Lung (tissue), 12 donors: ENCODE measurements around the gene NSMCE3. TPM values are rescaled to one million over a fixed set of nuclear protein-coding genes. Genes with fewer than 3 reads are reported as not detected.

Source experiments
- ATAC-seq: fragments of 200-7000 bp; cut with Tn5 transposase; one replicate; pipeline ENCODE4 v1.9.1; 2020; ENCODE audit warnings: moderate number of reproducible peaks; ENCODE audit not compliant: insufficient read depth, low FRiP score
- DNase-seq, 3 donors: peaks; one replicate each; pipeline ENCODE4 v3.0.0-alpha.2; 2013 to 2017
- H3K27ac ChIP-seq, 2 donors: one replicate each; pipeline ENCODE4 v1.5.1; 2013; ENCODE audit warnings: mild to moderate bottlenecking in 2 of 2, moderate library complexity in 2 of 2, control low read depth in 1 of 2, inconsistent platforms in 1 of 2, low read depth in 1 of 2, low read length in 1 of 2
- H3K27me3 ChIP-seq, 3 donors: one replicate each; pipeline ENCODE4 v1.5.1; 2013; ENCODE audit warnings: low read length in 2 of 3; ENCODE audit not compliant: control insufficient read depth in 3 of 3, insufficient read depth in 3 of 3
- H3K36me3 ChIP-seq, 4 donors: one replicate each; pipeline ENCODE4 v1.5.1; 2013; ENCODE audit warnings: low read length in 4 of 4, mild to moderate bottlenecking in 1 of 4, moderate library complexity in 1 of 4; ENCODE audit not compliant: control insufficient read depth in 4 of 4, insufficient read depth in 4 of 4
- H3K4me1 ChIP-seq, 5 donors: one replicate each; pipeline ENCODE4 v1.5.1; 2013; ENCODE audit warnings: low read length in 5 of 5, mild to moderate bottlenecking in 2 of 5, moderate library complexity in 1 of 5; ENCODE audit not compliant: control insufficient read depth in 5 of 5, insufficient read depth in 5 of 5
- H3K4me3 ChIP-seq: one replicate; pipeline ENCODE4 v1.5.1; 2013; ENCODE audit warnings: mild to moderate bottlenecking, control low read depth, moderate library complexity
- H3K9ac ChIP-seq, 2 donors: one replicate each; pipeline ENCODE4 v1.5.1; 2013; ENCODE audit warnings: low read length in 2 of 2, control low read depth in 1 of 2; ENCODE audit not compliant: insufficient read depth in 1 of 2
- H3K9me3 ChIP-seq, 4 donors: one replicate each; pipeline ENCODE4 v1.5.1; 2013; ENCODE audit warnings: low read length in 3 of 4, mild to moderate bottlenecking in 1 of 4, moderate library complexity in 1 of 4; ENCODE audit not compliant: control insufficient read depth in 4 of 4, insufficient read depth in 3 of 4
- CTCF ChIP-seq: IDR thresholded peaks from 2 replicates; pipeline ENCODE4 v1.5.1; 2012; ENCODE audit warnings: mild to moderate bottlenecking; ENCODE audit errors: control extremely low read depth, extremely low read depth
- WGBS, 2 donors: extraction: QIAGEN DNeasy Blood & Tissue Kit; methylation state at CpG; one replicate each; pipeline ENCODE4 v1.1.7; 2013; 5-methylcytosine and 5-hydroxymethylcytosine counted together
- polyA plus RNA-seq, 2 donors: library from polyadenylated mRNA; stranded (reverse); fragments of 200-250 nt; gene quantifications; one replicate each; pipeline ENCODE4 v1.2.1, GENCODE V29; 2013
- total RNA-seq, 2 donors: library from RNA; depleted of rRNA in 1 of 2; stranded (reverse); fragments of >200 nt in 1 of 2; gene quantifications; one replicate each; pipeline ENCODE4 v1.2.1, GENCODE V29; 2014 to 2021
- donor health status: control.
- donor health status: control.
- donor health status: Bipolar disorder and iron deficiency.
- donor health status: healthy.
- donor health status: DM: yes; HTN: yes; CAD: no.

The NSMCE3 gene
- total and polyA plus RNA-seq, 4 donors: 4.8 to 11.4 (median 6.0) TPM

DNA sequence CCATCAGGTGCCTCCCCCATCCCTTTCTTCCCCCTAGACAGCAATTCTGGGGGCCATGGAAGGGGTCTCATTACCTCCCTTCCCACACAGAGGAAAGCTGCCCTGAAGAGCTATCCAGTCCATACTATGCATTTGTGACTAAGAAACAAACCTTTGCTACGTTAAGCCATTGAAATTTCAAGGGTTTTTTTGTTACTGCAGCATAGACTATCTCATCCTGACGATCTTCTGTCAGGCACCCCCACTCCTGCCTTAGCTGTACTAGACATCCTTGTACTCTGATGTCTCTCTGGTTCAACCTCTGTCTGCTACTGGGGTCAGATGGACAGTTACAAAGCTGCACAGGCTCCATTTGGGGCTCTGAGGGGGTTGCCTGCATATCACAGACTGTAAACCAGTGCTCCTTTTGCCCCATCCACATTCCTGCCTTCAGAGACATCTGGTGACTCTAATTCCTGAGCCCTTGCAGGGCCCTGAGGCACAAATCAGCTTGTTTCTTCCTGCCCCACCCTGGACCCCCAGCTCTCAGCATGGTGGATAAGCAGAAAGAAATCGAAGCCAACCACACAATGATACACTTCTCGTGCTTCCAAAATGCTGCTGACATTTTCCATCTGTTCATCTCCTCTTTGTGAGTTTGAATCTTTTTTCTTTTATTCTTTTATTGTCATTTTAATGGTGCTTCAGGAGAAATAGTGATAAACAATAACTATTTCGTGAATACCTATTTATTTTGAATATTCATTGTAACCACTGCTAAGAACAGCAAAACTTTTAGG, 21.6 kb upstream of the NSMCE3 start:
- no peak for TF ChIP-seq CTCF
- no peak overlapping the region for H3K27ac ChIP-seq
- H3K27me3 ChIP-seq: no peaks in the 10 kb centered on the region
- H3K4me1 ChIP-seq: peaks cover 0 to 31% (median 4%) of the 10 kb centered on the region in 5 donors
- peaks cover 0 to 3% (median 0%) of the 10 kb centered on the region in 4 donors for H3K9me3 ChIP-seq
- DNase-seq (peak; percentile 40 to 83 (median 72)), ATAC-seq (no peak)
- WGBS, 2 donors: 82 to 88% methylated on average over 5 of the region's 5 CpGs
- no peak overlapping the region for H3K4me3 ChIP-seq
- H3K36me3 ChIP-seq: no peaks in the 10 kb centered on the region
- no peak overlapping the region for H3K9ac ChIP-seq

- H3K9me3 ChIP-seq: peaks cover 0 to 3% (median 0%) of the 10 kb centered on the region in 4 donors
- peaks cover 0 to 18% (median 4%) of the 10 kb centered on the region in 5 donors for H3K4me1 ChIP-seq
- no peak overlapping the region for H3K4me3 ChIP-seq
- DNase-seq (no peak), ATAC-seq (no peak)
- no peak overlapping the region for H3K9ac ChIP-seq
- WGBS, 2 donors: 89 to 91% methylated on average over 3 of the region's 3 CpGs
- no peaks in the 10 kb centered on the region for H3K36me3 ChIP-seq
- H3K27me3 ChIP-seq: no peaks in the 10 kb centered on the region
- TF ChIP-seq CTCF: no peak
- no peak overlapping the region for H3K27ac ChIP-seq
Observed at GRCh38 chr15:29289173-29289572, 19.6 kb upstream of the NSMCE3 start.

DNA sequence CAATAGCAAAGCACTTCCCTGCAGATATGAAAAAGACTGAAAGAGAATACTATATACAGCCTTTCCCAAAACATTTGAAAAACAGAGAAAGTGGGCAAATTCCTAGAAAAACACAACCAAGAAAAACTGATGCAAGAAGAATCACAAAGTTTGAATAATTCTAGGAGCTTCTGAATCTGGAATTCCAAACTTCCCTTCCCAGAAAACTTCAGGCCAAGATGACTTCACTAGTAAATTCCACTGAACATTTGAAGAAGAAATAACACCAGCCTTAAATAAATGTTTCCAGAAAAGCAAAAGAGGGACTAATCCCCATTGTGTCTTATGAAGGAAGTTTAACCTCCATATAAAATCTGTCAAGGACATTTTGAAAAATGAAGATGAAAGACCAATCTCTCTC, 15.8 kb upstream of the NSMCE3 start:
- DNase-seq (no peak), ATAC-seq (no peak)
- H3K36me3 ChIP-seq: no peaks in the 10 kb centered on the region
- TF ChIP-seq CTCF: no peak
- H3K27ac ChIP-seq: no peak overlapping the region
- no peaks in the 10 kb centered on the region for H3K9me3 ChIP-seq
- no peak overlapping the region for H3K4me3 ChIP-seq
- H3K4me1 ChIP-seq: peaks cover 0 to 16% (median 0%) of the 10 kb centered on the region in 5 donors
- H3K27me3 ChIP-seq: no peaks in the 10 kb centered on the region
- H3K9ac ChIP-seq: no peak overlapping the region
